Muscle of back (tissue), 11 donors: ENCODE measurements around the gene ARSJ. TPM values are rescaled to one million over a fixed set of nuclear protein-coding genes. Genes with fewer than 3 reads are reported as not detected.

Experiments used
- DNase-seq, 3 donors: peaks; one replicate each; pipeline versions ENCODE4 v3.0.0 to v3.0.0-alpha.2; 2013
- polyA plus RNA-seq, 10 donors: library from polyadenylated mRNA; unstranded; fragments of 120-200 nt; gene quantifications; one replicate each; pipeline ENCODE4 v1.2.1, GENCODE V29; 2013; ENCODE audit not compliant: insufficient read length in 10 of 10

The ARSJ gene
- polyA plus RNA-seq, 10 donors, result 5.5 to 8.3 (median 6.1) TPM

DNA sequence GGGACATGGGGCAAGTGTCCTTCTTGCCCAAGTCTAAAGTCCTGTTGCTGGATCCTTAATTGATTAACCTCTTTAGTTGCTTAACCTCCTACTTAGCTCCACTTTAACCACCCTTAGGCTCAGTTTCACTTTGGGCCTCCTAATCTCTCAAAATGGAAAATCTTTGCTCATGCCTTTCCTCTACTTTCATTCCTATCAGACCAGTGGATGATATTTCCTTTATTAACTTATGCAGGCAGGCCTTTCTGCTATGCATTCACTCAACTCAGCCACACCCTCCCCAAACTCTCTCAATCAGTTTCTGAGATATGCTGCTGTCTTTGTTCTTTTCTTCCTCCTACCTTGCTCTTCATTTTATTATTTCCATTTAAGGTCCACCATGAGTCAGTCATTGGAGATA is 14.4 kb upstream of the ARSJ start:
- no peak for DNase-seq

DNA sequence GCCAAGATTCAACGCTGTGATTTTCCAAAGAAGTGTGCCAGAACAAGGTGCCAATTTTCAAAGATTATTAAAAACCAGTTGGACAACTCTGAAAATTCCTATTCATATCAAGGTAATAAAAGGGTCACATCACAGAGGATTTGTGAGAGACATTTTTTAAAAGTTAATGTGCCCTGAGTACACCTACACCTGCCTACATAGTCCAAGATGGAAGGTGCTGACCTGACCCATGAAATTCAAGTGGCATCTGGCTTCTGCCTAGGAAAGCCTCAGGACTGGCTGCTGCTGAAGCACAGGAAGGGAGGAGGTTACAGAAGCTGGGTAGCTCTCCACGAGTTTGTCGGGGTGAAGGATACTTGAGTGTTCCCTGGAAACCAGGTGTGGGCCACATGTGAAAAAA is 11.4 kb upstream of the ARSJ start:
- DNase-seq, result no peak

DNA sequence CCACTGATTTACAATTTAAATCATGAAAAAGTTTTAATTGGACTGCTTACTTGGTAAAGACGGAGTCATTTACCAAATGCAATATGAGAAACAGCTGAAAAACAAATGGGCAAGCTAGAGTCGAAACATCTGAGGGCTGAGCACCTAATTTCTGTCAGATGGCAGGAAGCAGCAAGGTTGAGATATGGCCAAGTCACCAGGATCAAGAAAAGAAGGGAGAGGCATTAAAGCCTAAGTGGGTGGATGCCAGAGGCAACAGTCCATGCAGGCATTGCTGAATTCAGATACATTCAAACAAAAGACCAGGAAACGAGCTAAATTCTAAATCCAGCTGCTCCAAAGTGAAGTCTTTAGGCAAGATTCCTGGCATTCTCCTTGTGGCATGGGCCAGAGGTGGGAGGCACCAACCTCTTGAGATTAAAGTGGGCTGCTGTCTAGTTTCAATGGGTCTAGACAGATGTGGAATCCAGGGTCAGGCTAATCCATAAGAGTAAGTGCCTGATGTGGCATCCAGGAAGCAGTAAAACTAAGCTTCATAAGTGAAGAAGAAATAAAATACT is 8.0 kb upstream of the ARSJ start:
- DNase-seq, result no peak

- DNase-seq, result no peak
These were observed 2.7 kb upstream of the ARSJ start for GRCh38 chr4:113982181-113982580.

- DNase-seq, result no peak
These were observed 2.1 kb upstream of the ARSJ start for GRCh38 chr4:113981591-113981990.

DNA sequence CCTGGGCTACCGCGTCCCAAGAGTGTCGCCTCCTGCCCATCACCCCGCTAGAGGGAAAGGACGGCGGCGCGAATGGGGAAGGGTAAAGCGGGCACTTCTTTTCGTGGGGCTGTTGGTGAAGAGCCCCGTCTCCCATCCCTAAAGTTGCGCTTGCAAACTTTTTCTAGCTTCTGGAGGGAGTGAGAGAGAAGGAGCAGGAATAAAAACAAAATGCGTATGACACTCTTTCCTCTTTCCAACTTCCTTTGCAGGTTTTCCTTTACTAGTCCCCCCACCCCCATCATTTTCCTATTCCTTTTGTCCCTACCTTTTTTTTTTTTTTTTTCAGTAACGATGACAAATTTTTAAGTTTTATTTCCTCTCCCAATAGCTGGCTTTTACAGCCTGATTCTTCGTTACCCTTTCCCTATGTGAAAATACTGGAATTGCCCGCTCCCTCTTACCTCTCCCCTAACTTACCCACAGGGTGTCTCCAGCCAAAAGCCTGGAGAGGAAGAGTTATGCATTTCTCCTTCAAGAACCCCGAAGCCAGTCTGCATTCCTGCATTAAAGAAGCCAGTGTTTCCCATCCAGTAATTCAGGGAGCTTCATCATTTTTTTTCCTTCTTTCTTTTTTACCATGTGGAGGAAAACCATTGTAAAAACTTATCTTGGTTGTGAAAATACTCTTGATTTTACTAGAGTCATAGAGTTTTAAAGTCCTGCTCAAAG is 613 bp upstream of the ARSJ start:
- DNase-seq, result no peak

GRCh38 chr4:113978561-113979147 is 793 bp downstream of the ARSJ start:
- DNase-seq, result no peak

DNA sequence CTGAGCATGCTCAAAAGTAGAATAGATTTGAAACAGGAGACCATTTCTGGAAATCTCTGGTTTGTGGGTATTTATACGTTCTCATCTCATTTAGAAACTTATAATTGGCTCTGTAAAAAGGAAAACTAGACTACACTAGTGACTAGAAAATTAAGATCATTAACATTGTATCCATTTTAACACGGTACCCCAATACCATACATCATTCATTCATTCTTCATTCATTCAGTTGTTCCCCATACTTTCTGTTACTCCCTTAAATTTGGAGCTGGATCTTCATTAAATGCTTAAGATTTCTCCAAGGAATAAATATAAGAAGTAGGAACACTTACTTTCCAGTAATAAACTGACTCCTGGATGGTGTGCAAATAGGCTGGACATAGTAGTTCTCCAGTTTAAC is 1.3 kb downstream of the ARSJ start:
- no peak for DNase-seq

- DNase-seq, result no peak
These were observed 2.0 kb downstream of the ARSJ start for GRCh38 chr4:113977526-113977855.

DNA sequence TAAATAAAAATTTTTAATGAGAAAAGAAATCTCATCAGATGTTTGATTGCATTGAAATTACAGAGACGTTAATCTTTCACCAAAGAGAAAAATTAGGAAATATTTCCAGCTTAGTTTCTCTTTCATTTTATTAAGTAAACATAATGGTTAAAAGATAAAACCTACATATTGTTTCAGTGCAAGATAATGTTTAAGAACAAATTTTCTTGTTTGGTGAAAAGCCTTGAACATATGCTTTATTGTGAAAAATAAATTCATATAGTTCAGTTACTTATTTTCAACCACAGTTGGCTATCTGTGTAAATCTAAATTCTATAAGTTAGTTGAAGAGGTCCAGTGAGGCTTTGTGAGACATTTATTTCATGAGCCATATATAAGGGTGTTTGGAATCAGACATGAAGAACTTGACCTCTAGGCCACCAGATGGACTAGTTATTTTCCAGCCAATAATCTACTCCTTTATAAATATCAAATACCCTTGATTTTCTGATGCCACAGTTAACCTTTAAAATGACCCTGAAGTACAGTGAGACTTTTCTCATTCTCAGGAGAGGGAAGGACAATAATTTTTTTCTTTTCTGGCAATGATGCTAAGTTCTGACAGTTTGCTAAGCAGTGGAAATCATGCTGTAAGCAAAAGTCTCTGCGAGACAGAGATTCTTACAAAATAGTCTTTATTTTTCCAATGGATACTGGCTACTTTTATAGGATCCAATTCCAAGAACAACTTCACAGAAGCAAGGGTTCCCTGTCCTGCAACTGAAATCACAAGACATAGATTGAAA is 2.5 kb downstream of the ARSJ start:
- peak; percentile 47 to 73 (median 63) for DNase-seq

GRCh38 chr4:113975578-113975977 is 3.9 kb downstream of the ARSJ start:
- DNase-seq, result no peak

- no peak for DNase-seq
These were observed 5.0 kb downstream of the ARSJ start for GRCh38 chr4:113974467-113974866.

- no peak for DNase-seq
These were observed 6.1 kb downstream of the ARSJ start for GRCh38 chr4:113973345-113973744.

DNA sequence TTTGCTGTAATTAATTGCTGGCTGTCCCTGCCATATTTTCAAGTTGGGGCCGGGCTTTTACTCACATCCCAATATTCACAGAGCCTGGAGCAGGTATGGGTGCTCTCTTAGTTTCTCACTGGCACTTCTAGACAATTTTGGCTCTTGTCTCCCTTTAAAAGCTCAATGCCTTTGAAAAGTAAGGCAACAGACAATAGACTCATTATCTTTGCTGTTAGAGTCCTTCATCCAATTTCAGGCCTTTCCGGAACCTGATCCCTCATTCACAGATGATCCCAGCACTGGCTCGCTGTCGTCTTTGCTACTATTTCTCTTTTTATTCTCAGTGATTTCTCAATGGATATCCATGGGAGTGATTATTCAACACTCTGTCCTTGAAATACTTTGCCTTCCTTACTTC is 6.7 kb downstream of the ARSJ start:
- no peak for DNase-seq

GRCh38 chr4:113971706-113972360 is 7.6 kb downstream of the ARSJ start:
- DNase-seq, result no peak

DNA sequence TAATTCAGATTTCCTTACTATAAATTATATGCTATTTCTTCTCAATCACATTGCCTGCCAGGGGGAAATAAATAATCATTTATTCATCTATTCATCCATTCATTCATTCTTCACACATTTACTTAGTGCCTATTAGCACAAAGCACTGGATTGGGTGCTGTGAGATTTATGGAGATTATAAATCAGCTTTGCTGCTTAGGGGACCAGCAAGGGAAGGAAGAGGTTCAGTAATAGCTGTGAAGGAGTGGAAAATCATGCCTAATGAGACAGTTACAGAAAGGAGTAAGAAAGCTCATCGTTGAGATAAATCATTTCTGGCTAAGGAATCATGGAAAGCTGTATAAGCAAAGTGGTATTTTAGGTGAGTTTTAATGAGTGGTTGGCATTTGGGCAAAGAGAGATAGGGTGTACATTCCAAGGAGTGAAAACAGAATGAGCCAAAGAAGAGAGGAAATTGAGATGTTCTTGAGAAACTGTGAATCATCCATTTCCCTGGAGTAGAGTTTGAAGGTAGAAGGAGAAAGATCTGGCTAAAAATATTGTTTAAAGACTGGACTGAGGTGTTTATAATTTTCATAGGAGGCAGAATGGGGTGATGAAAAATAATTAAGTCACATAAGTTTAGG is 9.6 kb downstream of the ARSJ start:
- no peak for DNase-seq

GRCh38 chr4:113968473-113968872 is 11.0 kb downstream of the ARSJ start:
- no peak for DNase-seq

DNA sequence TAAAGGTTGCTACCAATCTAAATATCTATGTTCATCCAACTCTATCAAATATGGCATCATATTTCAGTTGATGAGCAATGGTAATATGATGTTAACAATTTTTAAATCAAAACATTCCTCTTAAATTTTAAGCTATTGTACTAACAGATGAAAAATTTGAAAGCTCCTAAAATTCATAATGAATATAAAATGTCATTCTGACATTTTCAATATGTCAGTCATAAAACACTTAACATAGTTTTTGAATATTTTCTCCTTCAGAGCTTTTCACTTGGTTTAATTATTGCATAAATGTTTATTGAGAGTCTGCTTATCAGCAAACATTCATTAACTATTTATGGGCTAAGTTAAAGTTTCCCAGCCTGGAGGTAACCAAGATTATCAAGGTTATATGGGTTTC is 11.8 kb downstream of the ARSJ start:
- no peak for DNase-seq

- DNase-seq, result no peak
These were observed 16.7 kb downstream of the ARSJ start for GRCh38 chr4:113962719-113963265.

- no peak for DNase-seq
These were observed 17.5 kb downstream of the ARSJ start for GRCh38 chr4:113962016-113962347.

DNA sequence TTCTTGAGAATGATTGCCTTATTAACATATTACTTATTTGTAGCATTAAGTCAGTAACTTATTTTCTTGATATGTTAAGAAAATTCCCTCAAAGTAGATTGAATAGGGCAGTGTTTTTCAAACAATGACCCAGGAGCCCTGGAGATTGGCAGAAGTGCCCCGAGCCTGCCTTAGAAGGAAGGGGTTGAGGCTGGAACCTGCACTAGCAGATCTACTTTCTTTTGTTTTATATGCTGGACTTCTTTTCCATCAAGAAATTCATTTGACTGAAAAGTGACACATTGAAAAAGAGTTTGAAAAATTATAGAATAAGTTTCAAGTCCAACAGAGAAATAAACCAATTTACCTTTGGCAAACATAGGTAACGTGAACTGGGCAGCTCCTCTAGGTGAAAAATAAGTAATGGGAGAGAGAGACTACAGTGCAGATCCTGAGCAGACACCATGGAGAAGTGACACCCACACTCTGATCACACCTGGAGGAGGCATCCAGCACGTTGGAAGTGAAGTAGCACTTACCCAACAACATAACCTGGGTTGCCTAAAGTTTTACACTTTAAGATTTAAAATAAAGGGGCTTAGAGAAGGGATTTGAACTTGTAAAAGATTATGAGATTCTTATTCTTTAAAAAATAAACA is 18.6 kb downstream of the ARSJ start:
- no peak for DNase-seq
